T-helper 1 cell treated with Interleukin-12 subunit alpha and Interleukin-12 subunit beta and Interleukin-4 antibody, amounts not matched to agents 30 μg/mL and 1 μg/mL, for 36 hours (primary cell): Measurements from ENCODE around the gene INPP5A.

Source experiments
- H3K27ac Mint-ChIP-seq: one replicate; pipeline ENCODE4 v1.8.0; 2021; ENCODE audit warnings: mild to moderate bottlenecking, mixed read lengths
- H3K27me3 Mint-ChIP-seq: one replicate; pipeline ENCODE4 v1.8.0; 2021; ENCODE audit warnings: low read depth, mixed read lengths
- H3K36me3 Mint-ChIP-seq: one replicate; pipeline ENCODE4 v1.8.0; 2021; ENCODE audit warnings: low read depth, mixed read lengths
- H3K4me1 Mint-ChIP-seq: one replicate; pipeline ENCODE4 v1.8.0; 2021; ENCODE audit warnings: low read depth, mixed read lengths
- H3K4me3 Mint-ChIP-seq: one replicate; pipeline ENCODE4 v1.8.0; 2021; ENCODE audit warnings: mild to moderate bottlenecking, moderate library complexity, mixed read lengths
- H3K9me3 Mint-ChIP-seq: one replicate; pipeline ENCODE4 v1.8.0; 2021; ENCODE audit warnings: mixed read lengths

The INPP5A gene

DNA sequence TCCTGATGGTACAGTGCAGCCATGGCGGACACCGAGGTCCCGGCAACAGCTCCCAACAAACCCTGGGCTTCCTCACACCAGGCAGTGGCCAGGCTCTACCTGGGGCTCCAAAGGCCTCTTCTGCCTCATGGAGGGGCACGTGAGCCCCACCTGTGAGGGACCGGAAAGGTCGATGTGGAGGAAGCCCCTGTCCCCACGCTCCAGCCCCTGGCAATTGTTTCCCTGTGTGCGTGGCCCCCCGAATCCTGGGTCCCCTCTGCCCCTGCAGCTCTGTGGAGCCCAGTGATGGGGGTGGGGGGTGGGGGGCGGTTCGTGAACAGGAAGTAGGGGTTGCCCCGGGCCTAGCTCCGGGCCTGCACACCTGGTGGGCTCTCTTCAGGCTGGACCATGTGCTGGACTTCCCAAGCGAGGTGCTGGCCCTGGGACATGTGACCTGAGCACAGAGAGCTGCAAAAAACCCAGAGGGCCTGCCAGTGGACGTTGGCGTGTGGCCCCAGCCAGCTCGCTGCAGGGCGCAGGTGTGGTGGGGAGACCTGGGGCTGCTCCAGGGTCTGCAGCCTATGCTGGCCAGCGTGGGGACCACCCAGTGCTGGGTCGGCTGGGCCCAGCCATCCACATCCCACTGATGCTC is 72.6 kb downstream of the INPP5A start:
- no peak overlapping the region for H3K27ac Mint-ChIP-seq

GRCh38 chr10:132611026-132611910 is 73.7 kb downstream of the INPP5A start:
- Mint-ChIP-seq H3K27me3 (peaks cover 2% of the 10 kb centered on the region), H3K4me3 (no peak overlapping the region), H3K27ac (no peak overlapping the region), H3K9me3 (peaks cover 5% of the 10 kb centered on the region), H3K4me1 (peaks cover 14% of the 10 kb centered on the region), H3K36me3 (peaks cover 20% of the 10 kb centered on the region)

More for the DNA sequence above, 72.6 kb downstream of the INPP5A start:
- Mint-ChIP-seq H3K4me1 (peaks cover 6% of the 10 kb centered on the region), H3K9me3 (no peaks in the 10 kb centered on the region), H3K4me3 (no peak overlapping the region), H3K27me3 (no peaks in the 10 kb centered on the region), H3K36me3 (peaks cover 14% of the 10 kb centered on the region)

- peaks cover 6% of the 10 kb centered on the region for H3K27me3 Mint-ChIP-seq
- H3K27ac Mint-ChIP-seq: no peak overlapping the region
- H3K36me3 Mint-ChIP-seq: peaks cover 25% of the 10 kb centered on the region
Measured at GRCh38 chr10:132611986-132612385, 74.4 kb downstream of the INPP5A start.

DNA sequence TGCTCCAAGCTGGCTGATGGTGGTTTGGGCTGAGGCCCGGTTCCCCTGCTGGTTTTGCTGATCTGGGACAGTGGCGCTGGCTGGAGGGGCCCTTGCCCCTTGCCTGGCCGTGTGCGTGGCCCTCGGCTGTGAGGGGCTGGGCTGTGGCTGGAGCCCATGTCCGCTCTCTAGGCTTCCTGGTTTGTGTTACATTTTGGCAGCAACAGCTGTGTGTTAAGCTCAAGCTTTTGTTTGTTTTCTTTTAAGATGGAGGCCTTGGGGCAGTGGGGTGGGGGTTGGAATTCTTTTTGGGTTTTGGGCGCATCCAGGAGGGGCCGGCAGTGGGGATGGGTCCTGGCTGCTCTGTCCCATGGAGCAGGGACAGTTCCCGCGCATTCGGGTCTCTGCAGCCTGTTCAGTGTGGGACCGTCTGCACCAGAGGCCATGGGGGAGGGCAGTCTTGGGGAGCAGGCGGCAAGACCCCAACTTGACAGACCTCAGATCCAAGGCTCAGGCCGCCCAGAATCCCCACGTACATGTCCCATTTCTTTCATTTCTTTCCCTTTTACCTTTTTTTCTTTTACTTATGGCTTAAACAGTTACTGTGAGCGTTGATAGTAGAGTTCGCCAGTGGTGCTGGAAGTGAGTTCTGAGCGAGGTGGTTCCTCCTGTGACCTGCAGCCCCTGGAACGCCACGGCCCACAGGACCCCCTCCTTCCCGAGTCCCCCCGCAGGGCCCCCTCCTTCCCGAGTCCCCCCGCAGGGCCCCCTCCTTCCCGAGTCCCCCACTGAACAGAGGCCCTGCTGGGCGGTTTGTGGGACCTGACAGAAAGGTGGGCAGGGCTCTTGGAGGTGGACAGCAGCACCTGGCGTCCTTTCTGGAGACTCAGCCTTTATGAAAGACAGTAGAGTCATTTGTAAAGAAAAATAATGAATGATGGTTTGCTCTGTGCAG is 75.3 kb downstream of the INPP5A start:
- Mint-ChIP-seq H3K4me1 (peaks cover 18% of the 10 kb centered on the region), H3K27ac (no peak overlapping the region)

More at GRCh38 chr10:132611986-132612385, 74.4 kb downstream of the INPP5A start:
- Mint-ChIP-seq H3K4me3 (no peak overlapping the region), H3K4me1 (peaks cover 18% of the 10 kb centered on the region), H3K9me3 (peaks cover 10% of the 10 kb centered on the region)

DNA sequence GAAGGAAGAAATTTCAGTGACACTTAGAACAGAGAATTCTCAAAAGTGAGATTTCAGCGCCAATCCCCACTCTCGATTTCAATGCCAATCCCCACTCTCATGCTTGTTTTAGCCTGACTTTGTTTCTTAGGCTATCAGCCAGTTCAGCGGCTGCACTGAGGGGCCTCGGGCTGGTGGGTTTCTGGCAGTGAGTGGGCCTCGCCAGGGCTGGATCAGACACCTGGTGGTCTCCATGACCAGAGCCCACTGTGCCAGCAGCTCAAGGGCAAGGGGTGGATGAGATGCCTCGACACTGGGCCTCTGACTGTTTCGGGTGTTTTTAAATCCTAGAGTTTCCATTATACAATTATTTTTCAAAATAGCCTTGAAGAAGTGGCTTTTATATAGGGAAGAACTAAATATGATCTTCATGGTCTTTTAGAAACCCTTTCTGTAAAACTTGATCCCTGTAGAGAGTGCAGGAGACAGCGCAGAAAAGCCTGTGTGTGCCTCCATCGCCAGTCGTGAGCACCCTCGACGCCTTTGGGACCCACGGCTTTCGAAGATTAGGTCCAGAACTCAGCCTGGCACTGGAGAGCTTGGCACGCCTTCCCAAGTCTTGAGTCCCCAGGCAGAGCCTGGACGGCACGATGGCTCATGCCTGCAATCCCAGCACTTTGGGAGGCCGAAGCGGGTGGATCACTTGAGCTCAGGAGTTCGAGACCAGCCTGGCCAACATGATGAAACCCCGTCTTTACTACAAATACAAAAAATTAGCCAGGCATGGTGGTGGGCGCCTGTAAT is 76.2 kb downstream of the INPP5A start:
- H3K27ac Mint-ChIP-seq: no peak overlapping the region

More for the DNA sequence above, 75.3 kb downstream of the INPP5A start:
- peaks cover 6% of the 10 kb centered on the region for H3K27me3 Mint-ChIP-seq
- peaks cover 33% of the 10 kb centered on the region for H3K36me3 Mint-ChIP-seq
- H3K4me3 Mint-ChIP-seq: no peak overlapping the region
- H3K9me3 Mint-ChIP-seq: peaks cover 10% of the 10 kb centered on the region

DNA sequence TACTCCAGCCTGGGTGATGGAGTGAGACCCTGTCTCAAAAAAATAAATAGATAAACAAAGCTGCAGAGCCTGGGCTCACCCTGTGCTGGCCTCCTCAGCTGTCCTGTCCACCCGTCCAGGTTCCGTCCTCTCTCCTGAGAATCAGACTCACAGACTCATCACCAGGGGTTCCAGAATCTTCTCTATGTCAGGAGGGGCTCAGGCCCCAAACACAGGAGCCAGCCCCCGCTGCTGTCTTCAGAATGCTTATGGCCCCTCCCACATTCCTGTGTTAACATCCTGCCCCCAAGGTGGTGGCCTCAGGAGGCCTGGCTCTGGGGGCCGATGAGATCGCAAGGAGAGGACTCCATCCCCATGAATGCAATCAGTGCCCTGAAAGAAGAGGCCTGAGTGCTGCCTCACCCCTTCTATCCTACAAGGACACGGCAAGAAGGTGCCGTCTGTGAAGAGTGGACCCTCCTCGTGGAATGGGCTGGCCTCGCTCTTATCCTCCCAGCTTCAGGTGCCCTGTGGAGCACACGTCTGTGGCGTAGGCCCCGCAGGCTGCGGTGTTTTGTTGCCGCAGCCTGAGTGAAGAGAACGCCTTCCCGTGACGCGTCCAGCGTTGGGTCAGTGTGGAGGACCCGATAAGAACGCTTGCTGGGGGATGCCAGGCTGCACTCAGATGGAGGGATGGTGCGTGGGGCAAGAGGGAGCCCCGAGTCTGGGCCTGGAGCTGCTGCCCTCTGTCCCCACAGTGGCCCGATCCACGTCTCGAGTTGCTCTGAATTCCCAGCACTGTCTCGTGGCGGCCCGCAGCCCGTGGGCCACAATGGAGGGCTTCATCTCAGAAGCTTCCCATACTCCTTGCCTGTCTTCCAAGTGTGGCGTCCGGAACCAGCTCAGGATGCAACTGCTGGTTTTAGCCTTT is 77.1 kb downstream of the INPP5A start:
- Mint-ChIP-seq H3K36me3 (peaks cover 41% of the 10 kb centered on the region), H3K27me3 (peaks cover 6% of the 10 kb centered on the region), H3K4me1 (peaks cover 18% of the 10 kb centered on the region), H3K9me3 (peaks cover 22% of the 10 kb centered on the region), H3K4me3 (no peak overlapping the region), H3K27ac (no peak overlapping the region)

More for the DNA sequence above, 76.2 kb downstream of the INPP5A start:
- Mint-ChIP-seq H3K4me1 (peaks cover 18% of the 10 kb centered on the region), H3K27me3 (peaks cover 6% of the 10 kb centered on the region), H3K4me3 (no peak overlapping the region), H3K9me3 (peaks cover 16% of the 10 kb centered on the region), H3K36me3 (peaks cover 40% of the 10 kb centered on the region)

DNA sequence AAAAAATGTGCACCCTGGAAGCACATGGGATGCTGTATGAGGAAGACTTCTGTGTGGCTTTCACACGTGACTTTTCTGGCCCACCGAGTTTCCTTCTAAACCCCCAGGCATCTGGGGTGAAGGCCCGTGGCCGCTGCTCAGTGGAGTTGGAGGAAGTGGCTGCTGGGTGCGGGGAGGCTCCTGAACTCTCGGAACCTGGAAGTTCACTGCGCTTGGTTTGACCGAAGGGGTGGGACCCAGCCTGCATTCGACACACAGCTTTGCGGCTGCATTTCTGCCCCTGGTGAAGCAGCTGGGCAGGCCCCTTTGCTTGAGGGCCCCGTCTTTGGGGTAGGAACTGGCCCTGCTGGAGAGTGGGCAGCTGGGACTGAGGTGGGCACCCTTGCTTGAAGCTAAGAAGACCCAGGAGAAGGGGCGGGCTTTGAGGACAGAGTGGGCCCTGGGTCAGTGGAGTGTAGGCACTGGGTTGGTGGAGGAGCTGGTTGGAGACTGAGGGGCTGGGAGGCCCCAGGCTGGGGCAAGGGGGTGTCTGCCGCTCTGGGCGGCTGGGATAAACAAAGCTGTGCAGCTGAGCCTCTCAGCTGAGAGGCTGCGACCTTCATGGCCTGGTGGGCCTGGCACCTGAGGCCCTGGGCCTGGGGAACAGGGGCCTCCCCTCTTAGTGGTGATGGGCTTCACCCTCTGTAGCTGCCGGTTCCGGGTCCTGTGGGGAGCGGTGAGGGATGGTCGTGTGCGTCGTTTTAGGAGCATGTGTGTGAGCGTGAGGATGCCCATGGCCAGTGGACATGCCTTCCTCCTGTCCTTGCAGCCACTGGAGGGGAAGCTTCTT is 78.0 kb downstream of the INPP5A start:
- peaks cover 18% of the 10 kb centered on the region for H3K4me1 Mint-ChIP-seq
- peaks cover 27% of the 10 kb centered on the region for H3K9me3 Mint-ChIP-seq
- H3K4me3 Mint-ChIP-seq: peak overlapping the region; percentile 66
- H3K27me3 Mint-ChIP-seq: peaks cover 6% of the 10 kb centered on the region
- peaks cover 44% of the 10 kb centered on the region for H3K36me3 Mint-ChIP-seq
- H3K27ac Mint-ChIP-seq: peak overlapping the region; percentile 96

DNA sequence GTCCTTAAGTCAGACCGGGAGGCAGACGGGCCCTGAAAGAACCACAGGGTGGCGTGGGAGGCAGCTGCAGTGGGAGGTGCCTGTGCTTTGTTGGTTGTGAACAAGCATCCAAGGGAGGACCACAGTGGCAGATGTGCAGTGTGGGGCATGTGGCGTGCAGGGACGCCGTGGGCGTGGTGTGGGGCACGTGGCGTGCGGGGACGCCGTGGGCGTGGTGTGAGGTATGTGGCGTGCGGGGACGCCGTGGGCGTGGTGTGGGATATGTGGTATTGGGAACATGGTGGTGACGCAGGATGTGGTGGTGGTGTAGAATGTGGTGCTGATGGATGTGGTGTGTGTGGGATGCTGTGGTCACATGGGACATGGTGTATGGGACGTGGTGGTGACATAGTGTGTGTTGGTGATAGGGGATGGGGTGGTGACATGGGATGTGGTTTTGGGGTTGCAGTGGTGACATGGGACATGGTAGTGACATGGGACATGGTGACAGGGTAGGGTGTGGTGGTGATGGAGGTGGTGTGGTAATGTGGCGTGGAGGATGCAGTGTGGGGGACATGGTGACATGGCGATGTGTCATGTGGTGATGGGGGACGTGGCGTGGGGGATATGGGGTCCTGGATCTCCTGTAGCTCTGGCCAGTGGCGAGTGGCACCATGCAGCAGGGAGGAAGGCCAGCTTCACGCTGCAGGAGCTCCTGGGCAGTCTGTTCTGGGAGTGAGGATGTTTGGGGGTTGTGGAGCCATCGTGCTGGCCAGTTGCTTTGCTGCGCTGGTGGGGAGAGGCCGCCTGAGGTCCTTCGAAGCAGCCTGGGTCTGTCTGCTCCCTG is 78.8 kb downstream of the INPP5A start:
- peaks cover 36% of the 10 kb centered on the region for H3K9me3 Mint-ChIP-seq
- peaks cover 6% of the 10 kb centered on the region for H3K27me3 Mint-ChIP-seq
- H3K36me3 Mint-ChIP-seq: peaks cover 47% of the 10 kb centered on the region
- peaks cover 12% of the 10 kb centered on the region for H3K4me1 Mint-ChIP-seq
- H3K27ac Mint-ChIP-seq: peak overlapping the region; percentile 96
- H3K4me3 Mint-ChIP-seq: peak overlapping the region; percentile 66

DNA sequence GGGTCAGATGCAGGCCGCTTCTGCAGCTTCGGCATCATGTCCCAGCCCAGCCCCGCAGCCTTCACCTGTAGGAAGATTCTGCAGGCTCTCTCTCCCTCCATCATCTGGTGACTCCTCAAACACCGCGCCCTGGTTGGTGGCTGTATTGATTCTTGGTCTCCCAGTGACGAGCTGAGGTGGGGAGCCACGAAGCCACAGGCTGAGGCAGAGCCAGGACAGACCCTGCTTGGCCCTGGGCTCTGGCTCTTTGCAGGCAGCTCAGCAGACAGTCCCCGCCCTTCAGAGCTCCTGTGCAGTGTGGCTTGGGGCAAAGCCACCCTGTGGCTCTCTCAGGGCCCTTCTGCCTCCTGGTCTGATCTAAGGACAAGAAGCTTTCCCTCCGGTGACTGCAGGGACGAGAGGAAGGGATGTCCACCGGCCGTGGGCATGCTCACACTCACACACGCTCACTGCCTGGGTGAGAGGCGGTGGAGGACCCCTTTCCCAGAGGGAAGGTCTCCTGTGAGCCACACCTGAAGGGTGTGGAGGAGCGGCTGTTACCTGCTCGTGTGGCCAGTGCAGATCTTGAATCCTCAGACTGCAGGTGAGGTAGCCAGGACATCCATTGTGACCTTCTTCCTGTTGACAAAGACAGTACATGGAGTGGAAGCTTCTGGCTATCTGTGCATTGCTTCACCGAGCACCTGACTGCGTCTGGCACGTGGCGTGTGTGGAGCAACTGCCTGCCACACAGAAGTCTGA is 79.6 kb downstream of the INPP5A start:
- peaks cover 49% of the 10 kb centered on the region for H3K36me3 Mint-ChIP-seq
- H3K27me3 Mint-ChIP-seq: peaks cover 6% of the 10 kb centered on the region
- no peak overlapping the region for H3K4me3 Mint-ChIP-seq
- H3K4me1 Mint-ChIP-seq: peaks cover 12% of the 10 kb centered on the region
- H3K9me3 Mint-ChIP-seq: peaks cover 42% of the 10 kb centered on the region
- peak overlapping the region; percentile 96 for H3K27ac Mint-ChIP-seq

GRCh38 chr10:132617737-132618052 is 80.1 kb downstream of the INPP5A start:
- peaks cover 42% of the 10 kb centered on the region for H3K9me3 Mint-ChIP-seq
- peaks cover 49% of the 10 kb centered on the region for H3K36me3 Mint-ChIP-seq
- H3K27ac Mint-ChIP-seq: no peak overlapping the region
- H3K4me1 Mint-ChIP-seq: peaks cover 12% of the 10 kb centered on the region
- H3K4me3 Mint-ChIP-seq: no peak overlapping the region
- peaks cover 6% of the 10 kb centered on the region for H3K27me3 Mint-ChIP-seq

- Mint-ChIP-seq H3K27me3 (peaks cover 6% of the 10 kb centered on the region), H3K27ac (no peak overlapping the region)
Measured at GRCh38 chr10:132618158-132618919, 80.8 kb downstream of the INPP5A start.

More at GRCh38 chr10:132618158-132618919, 80.8 kb downstream of the INPP5A start:
- H3K9me3 Mint-ChIP-seq: peaks cover 45% of the 10 kb centered on the region
- no peak overlapping the region for H3K4me3 Mint-ChIP-seq
- peaks cover 49% of the 10 kb centered on the region for H3K36me3 Mint-ChIP-seq
- H3K4me1 Mint-ChIP-seq: peaks cover 12% of the 10 kb centered on the region
